K562 (cell line): ENCODE data around the gene NDUFS5. TPM values are rescaled to one million over a fixed set of nuclear protein-coding genes. Genes with fewer than 3 reads are reported as not detected.

Experiments
- CAMTA2 ChIP-seq: fragments of 250-450 bp; sonication (Bioruptor Pico); conservative IDR thresholded peaks from 2 replicates; pipeline ENCODE4 v1.5.1; 2022
- CBFA2T3 ChIP-seq: fragments of 450-650 bp; IDR thresholded peaks from 2 replicates; pipeline ENCODE4 v1.6.1; 2017
- CHD1 ChIP-seq: fragments of 200-600 bp; sonication (generic); IDR thresholded peaks from one replicate; pipeline ENCODE4 v1.6.1; 2012; ENCODE audit warnings: mild to moderate bottlenecking, moderate library complexity, low read length, inconsistent platforms
- CTBP1 ChIP-seq: fragments of 450-650 bp; IDR thresholded peaks from 2 replicates; pipeline ENCODE4 v1.6.1; 2016; ENCODE audit warnings: borderline replicate concordance
- HDAC2 ChIP-seq: fragments of 450-650 bp; IDR thresholded peaks from 2 replicates; pipeline ENCODE4 v1.6.1; 2016; ENCODE audit warnings: mild to moderate bottlenecking
- HNRNPLL ChIP-seq: fragments of 200-400 bp; formaldehyde crosslinking; IDR thresholded peaks from 2 replicates; pipeline ENCODE4 v1.6.1; 2017; ENCODE audit warnings: low read length, low read depth, mild to moderate bottlenecking; ENCODE audit not compliant: poor library complexity, severe bottlenecking
- JUND ChIP-seq, 2 experiments: IDR thresholded peaks; 2 replicates in 1 of 2; 3 replicates in 1 of 2; pipeline ENCODE4 v1.6.1; 2011; ENCODE audit warnings: borderline replicate concordance in 2 of 2, low read depth in 2 of 2, low read length in 2 of 2, improper control_type of control experiment in 1 of 2, missing biosample characterization in 1 of 2, missing genetic modification characterization in 1 of 2, missing genetic modification reagents in 1 of 2
- NFIC ChIP-seq: fragments of 450-650 bp; IDR thresholded peaks from 2 replicates; pipeline ENCODE4 v1.6.1; 2017; ENCODE audit warnings: mild to moderate bottlenecking, inconsistent platforms
- POLR2AphosphoS2 ChIP-seq: IDR thresholded peaks from 2 replicates; pipeline ENCODE4 v1.6.1; 2012; ENCODE audit warnings: low read length, improper control_type of control experiment
- RHOXF2B ChIP-seq: fragments of 250-450 bp; sonication (Bioruptor Pico); conservative IDR thresholded peaks from 2 replicates; pipeline ENCODE4 v1.5.1; 2021
- SAFB ChIP-seq: fragments of 200-400 bp; formaldehyde crosslinking; IDR thresholded peaks from 2 replicates; pipeline ENCODE4 v1.6.1; 2017; ENCODE audit warnings: low read depth, low read length, borderline replicate concordance
- SP1 ChIP-seq: sonication (generic); formaldehyde crosslinking; IDR thresholded peaks from 2 replicates; pipeline ENCODE4 v1.8.1; 2022; ENCODE audit warnings: mild to moderate bottlenecking, missing genetic modification reagents
- ZFX ChIP-seq: sonication (generic); formaldehyde crosslinking; IDR thresholded peaks from 2 replicates; pipeline ENCODE4 v1.8.0; 2022; ENCODE audit warnings: mild to moderate bottlenecking, missing genetic modification reagents, moderate library complexity
- ZKSCAN1 ChIP-seq: fragments of 150-350 bp; IDR thresholded peaks from 2 replicates; pipeline ENCODE4 v1.6.1; 2016; ENCODE audit warnings: low read depth, low read length
- ZNF224 ChIP-seq: sonication (generic); formaldehyde crosslinking; IDR thresholded peaks from 2 replicates; pipeline ENCODE4 v1.8.0; 2022; ENCODE audit warnings: mild to moderate bottlenecking, missing genetic modification reagents
- polyA plus RNA-seq, 8 experiments: library from polyadenylated mRNA; depleted of rRNA in 4 of 8; stranded (reverse) in 5 of 8; unstranded in 3 of 8; fragments of >200 nt; fragmentation: Nextera tagmentation in 2 of 8; fragmentation: Illumina TruSeq in 1 of 8; extraction: Ambion mirVana in 2 of 8; extraction: Trizol in 1 of 8; gene quantifications; 2 replicates each; pipeline versions ENCODE4 v1.2.1 to v1.2.3, GENCODE V29; 2011 to 2014; ENCODE audit warnings: inconsistent platforms in 1 of 8, missing spikeins in 1 of 8
- total RNA-seq, 7 experiments: library from RNA; depleted of rRNA in 6 of 7; stranded (reverse); fragments of >200 nt in 6 of 7; fragmentation: Illumina TruSeq in 2 of 7; extraction: Trizol in 2 of 7; gene quantifications; 2 replicates each; pipeline versions ENCODE4 v1.2.1 to v1.2.3, GENCODE V29; 2011 to 2021; ENCODE audit warnings: low replicate concordance in 1 of 7
- TF ChIP-seq, protein P1 (sequence below), 2 experiments: fragments of 450-650 bp; conservative IDR thresholded peaks; 2 replicates each; pipeline ENCODE4 v1.6.1; 2017; ENCODE audit warnings: mild to moderate bottlenecking in 2 of 2, moderate library complexity in 2 of 2
- TF ChIP-seq, protein P2 (sequence below): sonication (generic); formaldehyde crosslinking; IDR thresholded peaks from 2 replicates; pipeline ENCODE4 v1.8.0; 2022; ENCODE audit warnings: mild to moderate bottlenecking, low read depth, missing genetic modification reagents
- TF ChIP-seq, protein P3 (sequence below): fragments of 450-650 bp; IDR thresholded peaks from 2 replicates; pipeline ENCODE4 v1.6.1; 2017; ENCODE audit warnings: antibody characterized with exemption
- TF ChIP-seq, protein P4 (sequence below): fragments of 450-650 bp; IDR thresholded peaks from 2 replicates; pipeline ENCODE4 v1.6.1; 2016
- TF ChIP-seq, protein P5 (sequence below): fragments of 250-450 bp; sonication (Bioruptor Pico); IDR thresholded peaks from 2 replicates; pipeline ENCODE4 v1.8.0; 2022; ENCODE audit warnings: inconsistent platforms

Gene NDUFS5
- total and polyA plus RNA-seq, 9 of the 15 experiments (the other 6 are each of a cell fraction or from before 2014, with no cell fraction given), result 499 to 2,737 (median 1,281) TPM

DNA sequence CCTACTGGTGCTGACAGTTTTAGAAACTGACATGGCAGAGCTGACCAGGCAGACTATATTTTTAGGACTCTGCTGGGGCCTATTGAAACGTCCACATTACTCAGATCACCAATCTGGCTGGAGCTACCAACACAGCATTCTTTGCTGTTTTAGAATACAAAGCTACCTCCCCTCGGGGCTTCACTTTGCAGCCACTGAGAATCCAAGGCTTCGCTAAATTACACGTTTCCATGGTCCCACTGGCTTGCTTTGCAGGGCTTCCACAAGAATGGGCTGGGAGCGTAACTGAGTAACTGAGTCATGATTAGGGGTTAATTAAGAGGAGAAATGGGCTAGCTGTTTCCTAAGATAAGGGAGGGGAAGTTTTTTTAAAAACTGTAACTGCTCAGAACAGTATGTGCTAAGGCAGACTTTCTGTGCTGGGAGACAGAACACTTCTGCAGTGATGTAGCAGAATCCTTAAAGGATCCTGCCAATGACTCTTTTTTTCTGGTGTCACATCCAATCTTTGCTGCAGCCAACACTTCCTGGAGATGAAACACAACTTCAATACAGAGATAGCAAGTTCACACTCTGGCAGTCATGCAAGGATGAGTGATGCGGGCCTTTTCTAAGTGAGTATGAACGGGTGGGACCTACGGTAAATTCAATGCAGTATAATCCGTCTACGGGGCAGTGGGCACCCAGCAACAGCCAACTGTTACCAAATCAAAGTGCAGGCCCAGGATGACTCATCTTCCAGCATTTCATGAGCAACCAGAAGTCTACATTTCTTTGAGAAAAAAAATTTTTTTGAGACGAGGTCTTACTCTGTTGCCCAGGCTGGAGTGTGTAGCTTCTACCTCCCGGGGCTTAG is 21.5 kb downstream of the NDUFS5 start (continued):
- TF ChIP-seq, protein P1, sequence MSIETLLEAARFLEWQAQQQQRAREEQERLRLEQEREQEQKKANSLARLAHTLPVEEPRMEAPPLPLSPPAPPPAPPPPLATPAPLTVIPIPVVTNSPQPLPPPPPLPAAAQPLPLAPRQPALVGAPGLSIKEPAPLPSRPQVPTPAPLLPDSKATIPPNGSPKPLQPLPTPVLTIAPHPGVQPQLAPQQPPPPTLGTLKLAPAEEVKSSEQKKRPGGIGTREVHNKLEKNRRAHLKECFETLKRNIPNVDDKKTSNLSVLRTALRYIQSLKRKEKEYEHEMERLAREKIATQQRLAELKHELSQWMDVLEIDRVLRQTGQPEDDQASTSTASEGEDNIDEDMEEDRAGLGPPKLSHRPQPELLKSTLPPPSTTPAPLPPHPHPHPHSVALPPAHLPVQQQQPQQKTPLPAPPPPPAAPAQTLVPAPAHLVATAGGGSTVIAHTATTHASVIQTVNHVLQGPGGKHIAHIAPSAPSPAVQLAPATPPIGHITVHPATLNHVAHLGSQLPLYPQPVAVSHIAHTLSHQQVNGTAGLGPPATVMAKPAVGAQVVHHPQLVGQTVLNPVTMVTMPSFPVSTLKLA (conservative IDR thresholded peaks at IDR 0.05), result peak in 1 of 2 experiments; percentile 27; a peak in 1 of 4 replicates
- TF ChIP-seq CBFA2T3, result peak; percentile 70
- TF ChIP-seq ZFX (CRISPR knock-in tag), result peak; percentile 35; the same call in 1 of the 2 replicates
- no peak for TF ChIP-seq ZKSCAN1
- TF ChIP-seq SP1, result peak; percentile 24; the same call in 1 of the 2 replicates
- peak; percentile 48; the same call in 1 of the 2 replicates for TF ChIP-seq CTBP1
- TF ChIP-seq, protein P2, sequence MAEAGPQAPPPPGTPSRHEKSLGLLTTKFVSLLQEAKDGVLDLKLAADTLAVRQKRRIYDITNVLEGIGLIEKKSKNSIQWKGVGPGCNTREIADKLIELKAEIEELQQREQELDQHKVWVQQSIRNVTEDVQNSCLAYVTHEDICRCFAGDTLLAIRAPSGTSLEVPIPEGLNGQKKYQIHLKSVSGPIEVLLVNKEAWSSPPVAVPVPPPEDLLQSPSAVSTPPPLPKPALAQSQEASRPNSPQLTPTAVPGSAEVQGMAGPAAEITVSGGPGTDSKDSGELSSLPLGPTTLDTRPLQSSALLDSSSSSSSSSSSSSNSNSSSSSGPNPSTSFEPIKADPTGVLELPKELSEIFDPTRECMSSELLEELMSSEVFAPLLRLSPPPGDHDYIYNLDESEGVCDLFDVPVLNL, result no peak
- TF ChIP-seq ZNF224, result no peak
- peak; percentile 35 for TF ChIP-seq CHD1
- TF ChIP-seq JUND (IDR thresholded peaks at IDR 0.05; ENCODE audit: borderline replicate concordance, low read depth, low read length), result peak; percentile 17; the same call in 1 of the 2 replicates
- no peak; the same call in 2 of the 3 replicates for TF ChIP-seq JUND (tag; IDR thresholded peaks at IDR 0.05; ENCODE audit: borderline replicate concordance, low read depth, low read length)
- TF ChIP-seq HDAC2, result peak; percentile 15; the same call in 1 of the 2 replicates
- no peak for TF ChIP-seq HNRNPLL
- TF ChIP-seq, protein P3, sequence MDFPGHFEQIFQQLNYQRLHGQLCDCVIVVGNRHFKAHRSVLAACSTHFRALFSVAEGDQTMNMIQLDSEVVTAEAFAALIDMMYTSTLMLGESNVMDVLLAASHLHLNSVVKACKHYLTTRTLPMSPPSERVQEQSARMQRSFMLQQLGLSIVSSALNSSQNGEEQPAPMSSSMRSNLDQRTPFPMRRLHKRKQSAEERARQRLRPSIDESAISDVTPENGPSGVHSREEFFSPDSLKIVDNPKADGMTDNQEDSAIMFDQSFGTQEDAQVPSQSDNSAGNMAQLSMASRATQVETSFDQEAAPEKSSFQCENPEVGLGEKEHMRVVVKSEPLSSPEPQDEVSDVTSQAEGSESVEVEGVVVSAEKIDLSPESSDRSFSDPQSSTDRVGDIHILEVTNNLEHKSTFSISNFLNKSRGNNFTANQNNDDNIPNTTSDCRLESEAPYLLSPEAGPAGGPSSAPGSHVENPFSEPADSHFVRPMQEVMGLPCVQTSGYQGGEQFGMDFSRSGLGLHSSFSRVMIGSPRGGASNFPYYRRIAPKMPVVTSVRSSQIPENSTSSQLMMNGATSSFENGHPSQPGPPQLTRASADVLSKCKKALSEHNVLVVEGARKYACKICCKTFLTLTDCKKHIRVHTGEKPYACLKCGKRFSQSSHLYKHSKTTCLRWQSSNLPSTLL, result no peak
- TF ChIP-seq SAFB, result no peak
- TF ChIP-seq, protein P4, sequence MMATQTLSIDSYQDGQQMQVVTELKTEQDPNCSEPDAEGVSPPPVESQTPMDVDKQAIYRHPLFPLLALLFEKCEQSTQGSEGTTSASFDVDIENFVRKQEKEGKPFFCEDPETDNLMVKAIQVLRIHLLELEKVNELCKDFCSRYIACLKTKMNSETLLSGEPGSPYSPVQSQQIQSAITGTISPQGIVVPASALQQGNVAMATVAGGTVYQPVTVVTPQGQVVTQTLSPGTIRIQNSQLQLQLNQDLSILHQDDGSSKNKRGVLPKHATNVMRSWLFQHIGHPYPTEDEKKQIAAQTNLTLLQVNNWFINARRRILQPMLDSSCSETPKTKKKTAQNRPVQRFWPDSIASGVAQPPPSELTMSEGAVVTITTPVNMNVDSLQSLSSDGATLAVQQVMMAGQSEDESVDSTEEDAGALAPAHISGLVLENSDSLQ, result peak; percentile 62; the same call in 1 of the 2 replicates
- TF ChIP-seq POLR2AphosphoS2, result no peak
- TF ChIP-seq, protein P5, sequence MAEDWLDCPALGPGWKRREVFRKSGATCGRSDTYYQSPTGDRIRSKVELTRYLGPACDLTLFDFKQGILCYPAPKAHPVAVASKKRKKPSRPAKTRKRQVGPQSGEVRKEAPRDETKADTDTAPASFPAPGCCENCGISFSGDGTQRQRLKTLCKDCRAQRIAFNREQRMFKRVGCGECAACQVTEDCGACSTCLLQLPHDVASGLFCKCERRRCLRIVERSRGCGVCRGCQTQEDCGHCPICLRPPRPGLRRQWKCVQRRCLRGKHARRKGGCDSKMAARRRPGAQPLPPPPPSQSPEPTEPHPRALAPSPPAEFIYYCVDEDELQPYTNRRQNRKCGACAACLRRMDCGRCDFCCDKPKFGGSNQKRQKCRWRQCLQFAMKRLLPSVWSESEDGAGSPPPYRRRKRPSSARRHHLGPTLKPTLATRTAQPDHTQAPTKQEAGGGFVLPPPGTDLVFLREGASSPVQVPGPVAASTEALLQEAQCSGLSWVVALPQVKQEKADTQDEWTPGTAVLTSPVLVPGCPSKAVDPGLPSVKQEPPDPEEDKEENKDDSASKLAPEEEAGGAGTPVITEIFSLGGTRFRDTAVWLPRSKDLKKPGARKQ (CRISPR knock-in tag), result no peak
- TF ChIP-seq CAMTA2 (CRISPR knock-in tag), result no peak
- TF ChIP-seq NFIC, result peak; percentile 27; the same call in 1 of the 2 replicates
- no peak for TF ChIP-seq RHOXF2B (CRISPR knock-in tag)
